Astrocyte (in vitro differentiated cells and primary cell): ENCODE results near the gene DCTPP1.
"Not testable (repeated sequence)": the region's sequence is repeated elsewhere in the genome, so short reads cannot be mapped to it uniquely, and the experiment has no call there.

Experiments
- CTCF ChIP-seq: IDR thresholded peaks from 2 replicates; pipeline ENCODE4 v1.5.1; 2011; ENCODE audit warnings: low read depth, mild to moderate bottlenecking, inconsistent platforms, low read length, moderate library complexity; ENCODE audit not compliant: insufficient read depth
- EZH2 ChIP-seq: IDR thresholded peaks from 2 replicates; pipeline ENCODE4 v1.6.1; 2012; ENCODE audit warnings: mild to moderate bottlenecking, low read length, inconsistent platforms; ENCODE audit not compliant: insufficient read depth

GRCh38 chr16:30452709-30453580, 23.1 kb upstream of the DCTPP1 start:
- TF ChIP-seq CTCF, EZH2: not testable (repeated sequence)
